ENCODE data around the gene UBE2U. TPM values are rescaled to one million over a fixed set of nuclear protein-coding genes. Genes with fewer than 3 reads are reported as not detected.

Gene UBE2U
- total and polyA plus RNA-seq, 2 experiments from 2014 or later = not detected

GRCh38 chr1:64309431-64309831 is 106.0 kb downstream of the UBE2U start:
- H3K27ac Mint-ChIP-seq = no peak overlapping the region
- Histone ChIP-seq H3K36me3 (ENCODE audit: insufficient read depth) (no peaks in the 10 kb centered on the region), H4K20me1 (replicated peaks; ENCODE audit: insufficient read depth) (no peaks in the 10 kb centered on the region), H3K4me2 (no peak overlapping the region), H3K4me3 (no peak overlapping the region), H3K27me3 (ENCODE audit: insufficient read depth) (no peaks in the 10 kb centered on the region), H3F3A (replicated peaks; ENCODE audit: low read depth) (no peaks in the 10 kb centered on the region), H3K79me2 (replicated peaks; ENCODE audit: insufficient read depth) (no peaks in the 10 kb centered on the region), H3K9me2 (ENCODE audit: insufficient read depth) (peaks cover 7% of the 10 kb centered on the region), H3K4me1 (ENCODE audit: insufficient read depth) (peaks cover 9% of the 10 kb centered on the region), H2AFZ (no peak overlapping the region), H3K27ac (ENCODE audit: low read depth) (no peak overlapping the region)
- H3K4me3 Mint-ChIP-seq = no peak overlapping the region
- peaks cover 19% of the 10 kb centered on the region; the same call in 2 of the 3 replicates for H3K4me1 Mint-ChIP-seq
- H3K36me3 Mint-ChIP-seq (ENCODE audit: low read depth) = no peaks in the 10 kb centered on the region
- ATAC-seq (no peak), DNase-seq (ENCODE audit: low spot score) (no peak)
- H3K27me3 Mint-ChIP-seq (ENCODE audit: insufficient read depth, low read depth, poor library complexity) = peaks cover 2% of the 10 kb centered on the region
- TF ChIP-seq ETS1 (IDR thresholded peaks at IDR 0.05) = no peak
- TF ChIP-seq ZNF331 (CRISPR knock-in tag; IDR thresholded peaks at IDR 0.05; ENCODE audit: low read depth) = no peak
- no peak for TF ChIP-seq ZNF462 (CRISPR knock-in tag; IDR thresholded peaks at IDR 0.05)
- TF ChIP-seq REST (IDR thresholded peaks at IDR 0.05; ENCODE audit: unreplicated experiment) = no peak
- no peak for TF ChIP-seq NANOG (IDR thresholded peaks at IDR 0.05; ENCODE audit: borderline replicate concordance)
- TF ChIP-seq EZH2phosphoT487 (IDR thresholded peaks at IDR 0.05; ENCODE audit: unreplicated experiment) = no peak
- no peaks in the 10 kb centered on the region for H3K9me3 Mint-ChIP-seq

Data from GM23338 (cell line).